ENCODE measurements around the gene YOD1.

DNA sequence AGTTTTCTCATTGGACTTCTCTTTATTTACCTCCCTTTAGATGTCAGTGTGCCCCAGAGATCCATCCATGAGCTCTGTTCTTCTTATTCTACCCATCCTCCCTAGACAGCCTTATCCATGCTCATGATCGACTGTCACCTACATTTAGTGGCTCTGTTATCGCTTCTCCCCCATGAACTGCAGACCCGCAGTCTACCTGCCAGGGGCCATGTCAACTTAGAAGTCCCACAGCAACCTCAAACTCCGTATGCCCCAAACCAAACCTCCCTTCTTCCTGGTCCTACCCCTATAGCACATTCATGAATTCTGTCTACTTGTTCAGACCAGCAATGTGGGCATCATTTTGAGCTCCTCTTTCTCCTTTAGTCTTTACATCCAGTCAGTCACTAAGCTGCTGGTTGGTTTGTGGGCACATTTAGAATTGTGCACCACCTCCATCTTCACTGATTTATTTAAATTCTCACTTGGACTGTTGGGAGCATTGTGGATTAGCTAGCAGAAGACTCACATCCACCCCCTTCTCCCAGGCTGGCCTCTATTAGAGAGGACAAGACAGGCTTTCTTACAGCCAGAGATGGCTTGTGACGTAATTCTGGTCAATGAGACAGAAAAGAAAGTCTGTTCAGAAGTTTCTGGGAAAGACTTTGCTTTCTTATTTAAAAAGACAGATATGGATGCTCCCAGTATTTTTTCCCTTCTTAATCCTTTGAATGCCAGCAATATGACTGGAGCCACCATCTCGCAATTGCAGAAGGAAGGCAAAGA is 37.5 kb downstream of the YOD1 start:
- TF ChIP-seq EP300 (conservative IDR thresholded peaks at IDR 0.05; ENCODE audit: poor library complexity, severe bottlenecking): no peak
- TF ChIP-seq, protein P1, sequence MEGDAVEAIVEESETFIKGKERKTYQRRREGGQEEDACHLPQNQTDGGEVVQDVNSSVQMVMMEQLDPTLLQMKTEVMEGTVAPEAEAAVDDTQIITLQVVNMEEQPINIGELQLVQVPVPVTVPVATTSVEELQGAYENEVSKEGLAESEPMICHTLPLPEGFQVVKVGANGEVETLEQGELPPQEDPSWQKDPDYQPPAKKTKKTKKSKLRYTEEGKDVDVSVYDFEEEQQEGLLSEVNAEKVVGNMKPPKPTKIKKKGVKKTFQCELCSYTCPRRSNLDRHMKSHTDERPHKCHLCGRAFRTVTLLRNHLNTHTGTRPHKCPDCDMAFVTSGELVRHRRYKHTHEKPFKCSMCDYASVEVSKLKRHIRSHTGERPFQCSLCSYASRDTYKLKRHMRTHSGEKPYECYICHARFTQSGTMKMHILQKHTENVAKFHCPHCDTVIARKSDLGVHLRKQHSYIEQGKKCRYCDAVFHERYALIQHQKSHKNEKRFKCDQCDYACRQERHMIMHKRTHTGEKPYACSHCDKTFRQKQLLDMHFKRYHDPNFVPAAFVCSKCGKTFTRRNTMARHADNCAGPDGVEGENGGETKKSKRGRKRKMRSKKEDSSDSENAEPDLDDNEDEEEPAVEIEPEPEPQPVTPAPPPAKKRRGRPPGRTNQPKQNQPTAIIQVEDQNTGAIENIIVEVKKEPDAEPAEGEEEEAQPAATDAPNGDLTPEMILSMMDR (IDR thresholded peaks at IDR 0.05; ENCODE audit: poor library complexity, severe bottlenecking): no peak
- TF ChIP-seq POLR2AphosphoS5 (IDR thresholded peaks at IDR 0.05): no peak
- TF ChIP-seq RAD21 (conservative IDR thresholded peaks at IDR 0.05): no peak
- TF ChIP-seq TAF1 (IDR thresholded peaks at IDR 0.05; ENCODE audit: low read depth): no peak
- TF ChIP-seq, protein P2, sequence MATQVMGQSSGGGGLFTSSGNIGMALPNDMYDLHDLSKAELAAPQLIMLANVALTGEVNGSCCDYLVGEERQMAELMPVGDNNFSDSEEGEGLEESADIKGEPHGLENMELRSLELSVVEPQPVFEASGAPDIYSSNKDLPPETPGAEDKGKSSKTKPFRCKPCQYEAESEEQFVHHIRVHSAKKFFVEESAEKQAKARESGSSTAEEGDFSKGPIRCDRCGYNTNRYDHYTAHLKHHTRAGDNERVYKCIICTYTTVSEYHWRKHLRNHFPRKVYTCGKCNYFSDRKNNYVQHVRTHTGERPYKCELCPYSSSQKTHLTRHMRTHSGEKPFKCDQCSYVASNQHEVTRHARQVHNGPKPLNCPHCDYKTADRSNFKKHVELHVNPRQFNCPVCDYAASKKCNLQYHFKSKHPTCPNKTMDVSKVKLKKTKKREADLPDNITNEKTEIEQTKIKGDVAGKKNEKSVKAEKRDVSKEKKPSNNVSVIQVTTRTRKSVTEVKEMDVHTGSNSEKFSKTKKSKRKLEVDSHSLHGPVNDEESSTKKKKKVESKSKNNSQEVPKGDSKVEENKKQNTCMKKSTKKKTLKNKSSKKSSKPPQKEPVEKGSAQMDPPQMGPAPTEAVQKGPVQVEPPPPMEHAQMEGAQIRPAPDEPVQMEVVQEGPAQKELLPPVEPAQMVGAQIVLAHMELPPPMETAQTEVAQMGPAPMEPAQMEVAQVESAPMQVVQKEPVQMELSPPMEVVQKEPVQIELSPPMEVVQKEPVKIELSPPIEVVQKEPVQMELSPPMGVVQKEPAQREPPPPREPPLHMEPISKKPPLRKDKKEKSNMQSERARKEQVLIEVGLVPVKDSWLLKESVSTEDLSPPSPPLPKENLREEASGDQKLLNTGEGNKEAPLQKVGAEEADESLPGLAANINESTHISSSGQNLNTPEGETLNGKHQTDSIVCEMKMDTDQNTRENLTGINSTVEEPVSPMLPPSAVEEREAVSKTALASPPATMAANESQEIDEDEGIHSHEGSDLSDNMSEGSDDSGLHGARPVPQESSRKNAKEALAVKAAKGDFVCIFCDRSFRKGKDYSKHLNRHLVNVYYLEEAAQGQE (IDR thresholded peaks at IDR 0.05; ENCODE audit: borderline replicate concordance): no peak

Measured in neural cell (in vitro differentiated cells).